ENCODE measurements around the gene NOD1. TPM values are rescaled to one million over a fixed set of nuclear protein-coding genes. Genes with fewer than 3 reads are reported as not detected.

NOD1 gene
- total and polyA plus RNA-seq, 11 donors = 5.3 to 28.8 (median 9.0) TPM

DNA sequence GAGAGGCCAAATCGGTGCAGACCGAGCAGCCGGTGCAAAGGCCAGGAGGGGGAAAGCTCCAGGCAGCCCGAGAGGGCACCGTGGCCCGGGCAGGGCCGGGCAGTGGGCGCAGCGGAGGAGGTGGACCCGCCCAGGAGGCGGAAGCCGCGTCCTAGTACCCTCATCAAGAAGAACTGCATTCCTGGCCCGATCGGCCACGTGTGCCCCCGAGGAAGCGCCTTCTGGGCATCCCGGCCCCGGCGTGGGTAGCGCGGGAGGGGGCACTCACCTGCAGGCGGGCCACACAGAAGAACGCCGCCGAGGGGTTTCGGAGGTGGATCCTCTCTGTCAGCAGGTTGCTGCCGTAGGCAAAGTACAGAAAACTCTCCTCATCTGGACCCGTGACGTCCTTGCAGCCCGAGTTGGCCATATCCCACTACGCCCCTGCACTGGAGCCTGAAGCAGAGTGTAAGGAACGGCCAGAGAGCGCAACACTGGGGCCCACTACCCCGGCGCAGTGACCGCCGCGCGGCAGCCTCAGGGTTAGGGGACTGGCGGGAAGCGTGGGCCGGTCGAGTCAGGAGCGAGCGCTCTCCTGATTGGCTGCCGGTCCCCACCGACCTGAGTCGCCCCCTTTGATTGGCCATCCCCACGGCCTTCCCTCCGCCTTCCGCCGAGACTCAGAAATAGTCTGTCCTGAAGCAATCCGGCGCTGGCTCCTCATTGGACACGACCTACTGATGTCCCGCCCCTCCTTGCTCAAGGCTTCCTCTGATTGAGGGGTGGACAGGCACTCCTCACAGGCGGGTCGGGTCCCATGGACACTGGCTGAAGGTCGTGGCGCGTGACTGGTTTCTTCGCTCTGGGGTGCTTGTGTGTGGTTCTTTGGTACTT lies 26.0 kb upstream of the NOD1 start, which contains the start of gene GGCT:
GGCT (minus strand) TSS at position 529 of the 873 bp plus-strand sequence; CDS start at position 409, 120 bp downstream.
- intact Hi-C loops (cut with DNase I) = loop anchor here in 5 of 10 donors (2.0 to 10.0 kb wide), 4 partner anchors 26 to 340 kb away; partner anchors contain the start of gene NOD1 (in 4 of the 5)
- peak within 1 kb of the TSS; percentile 69 to 94 (median 88) for H3K27ac ChIP-seq
- 0 to 1% (median 0%) methylated on average over 33 to 64 of the region's 64 CpGs for WGBS, 4 donors
- ATAC-seq (peak; percentile 99 to 100 (median 100)), DNase-seq (peak; percentile 98 to 100 (median 99))
- H3K4me1 ChIP-seq = peaks cover 0 to 31% (median 12%) of the 10 kb centered on the region in 12 donors
- TF ChIP-seq, protein P1, sequence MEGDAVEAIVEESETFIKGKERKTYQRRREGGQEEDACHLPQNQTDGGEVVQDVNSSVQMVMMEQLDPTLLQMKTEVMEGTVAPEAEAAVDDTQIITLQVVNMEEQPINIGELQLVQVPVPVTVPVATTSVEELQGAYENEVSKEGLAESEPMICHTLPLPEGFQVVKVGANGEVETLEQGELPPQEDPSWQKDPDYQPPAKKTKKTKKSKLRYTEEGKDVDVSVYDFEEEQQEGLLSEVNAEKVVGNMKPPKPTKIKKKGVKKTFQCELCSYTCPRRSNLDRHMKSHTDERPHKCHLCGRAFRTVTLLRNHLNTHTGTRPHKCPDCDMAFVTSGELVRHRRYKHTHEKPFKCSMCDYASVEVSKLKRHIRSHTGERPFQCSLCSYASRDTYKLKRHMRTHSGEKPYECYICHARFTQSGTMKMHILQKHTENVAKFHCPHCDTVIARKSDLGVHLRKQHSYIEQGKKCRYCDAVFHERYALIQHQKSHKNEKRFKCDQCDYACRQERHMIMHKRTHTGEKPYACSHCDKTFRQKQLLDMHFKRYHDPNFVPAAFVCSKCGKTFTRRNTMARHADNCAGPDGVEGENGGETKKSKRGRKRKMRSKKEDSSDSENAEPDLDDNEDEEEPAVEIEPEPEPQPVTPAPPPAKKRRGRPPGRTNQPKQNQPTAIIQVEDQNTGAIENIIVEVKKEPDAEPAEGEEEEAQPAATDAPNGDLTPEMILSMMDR (IDR thresholded peaks at IDR 0.05) = no peak
- peak in 1 of 2 donors; percentile 79 for TF ChIP-seq POLR2A (IDR thresholded peaks at IDR 0.05)
- no peaks in the 10 kb centered on the region for H3K27me3 ChIP-seq
- H3K36me3 ChIP-seq = peaks cover 0 to 10% (median 0%) of the 10 kb centered on the region in 9 donors
- H3K9me3 ChIP-seq = no peaks in the 10 kb centered on the region
- peak within 1 kb of the TSS; percentile 62 to 99 (median 80) for H3K4me3 ChIP-seq

GRCh38 chr7:30503274-30504212 lies 25.0 kb upstream of the NOD1 start:
- 49 to 52% (median 50%) methylated on average over 15 of the region's 15 CpGs for WGBS, 4 donors
- H3K36me3 ChIP-seq = peaks cover 0 to 20% (median under 1%) of the 10 kb centered on the region in 9 donors
- intact Hi-C loops (cut with DNase I) = loop anchor here in 5 of 10 donors (2.0 to 10.0 kb wide), 4 partner anchors 25 to 339 kb away; partner anchors contain the start of gene NOD1 (in 4 of the 5)

DNA sequence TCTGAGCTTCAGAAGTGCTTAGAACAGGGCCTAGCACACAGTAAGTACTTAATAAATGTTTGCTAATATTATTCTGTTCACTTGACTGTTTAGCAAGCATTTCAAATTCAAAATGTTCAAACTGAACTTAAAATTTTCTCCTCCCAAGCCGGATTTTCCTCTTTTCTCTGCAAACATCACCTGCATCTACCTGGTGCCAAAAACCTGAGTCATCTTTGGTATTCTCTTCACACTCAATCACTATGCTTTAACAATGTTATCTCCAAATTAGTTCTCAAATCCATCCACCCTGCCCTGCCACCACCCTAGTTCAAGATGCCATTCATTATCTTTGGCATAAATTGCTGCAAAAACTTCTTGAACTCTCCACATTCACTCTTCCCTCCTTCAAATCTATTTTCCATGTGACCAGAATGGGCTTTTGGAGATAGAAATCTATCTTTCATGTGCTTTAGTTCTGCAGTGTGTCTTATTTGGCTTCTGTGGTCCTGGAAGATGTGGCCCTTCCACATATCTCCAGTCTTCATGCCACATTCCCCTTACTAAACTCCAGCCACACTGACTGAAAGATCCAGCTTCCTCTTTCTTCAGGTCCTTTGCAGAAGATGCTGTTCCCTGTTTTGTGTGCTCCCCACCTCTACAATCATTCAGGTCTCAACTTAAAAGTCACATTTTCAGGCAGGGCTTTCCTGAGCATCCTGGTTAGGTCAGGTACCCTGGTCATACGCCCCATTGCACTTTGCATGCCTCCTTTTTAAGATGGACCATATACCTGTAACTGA lies 24.1 kb upstream of the NOD1 start:
- no peak overlapping the region for H3K27ac ChIP-seq
- H3K36me3 ChIP-seq = peaks cover 0 to 28% (median 5%) of the 10 kb centered on the region in 9 donors
- peak overlapping the region in 1 of 12 donors; percentile 98 for H3K4me3 ChIP-seq
- H3K4me1 ChIP-seq = peaks cover 0 to 31% (median 12%) of the 10 kb centered on the region in 12 donors
- no peaks in the 10 kb centered on the region for H3K9me3 ChIP-seq
- WGBS, 4 donors = 87 to 96% (median 93%) methylated on average over 2 of the region's 2 CpGs
- ATAC-seq (no peak), DNase-seq (no peak)
- intact Hi-C loops (cut with DNase I) = loop anchor here in 2 of 10 donors (5.0 to 10.0 kb wide), 3 partner anchors 35 to 338 kb away; no protein-coding TSS in a partner anchor
- H3K27me3 ChIP-seq = no peaks in the 10 kb centered on the region
- no peak for TF ChIP-seq POLR2A (IDR thresholded peaks at IDR 0.05)
- TF ChIP-seq, protein P1 (IDR thresholded peaks at IDR 0.05) = no peak

More at GRCh38 chr7:30503274-30504212, 25.0 kb upstream of the NOD1 start:
- no peak for ATAC-seq
- TF ChIP-seq POLR2A (IDR thresholded peaks at IDR 0.05) = no peak
- TF ChIP-seq, protein P1 (IDR thresholded peaks at IDR 0.05) = no peak
- DNase-seq = no peak
- H3K4me1 ChIP-seq = peaks cover 0 to 31% (median 12%) of the 10 kb centered on the region in 12 donors
- peak overlapping the region; percentile 62 to 99 (median 80) for H3K4me3 ChIP-seq
- H3K9me3 ChIP-seq = no peaks in the 10 kb centered on the region
- peak overlapping the region in 6 of 12 donors; percentile 78 to 93 (median 90) for H3K27ac ChIP-seq
- H3K27me3 ChIP-seq = no peaks in the 10 kb centered on the region

Data from heart left ventricle (tissue), 16 donors.